ENCODE data around the gene EEA1. TPM values are rescaled to one million over a fixed set of nuclear protein-coding genes. Genes with fewer than 3 reads are reported as not detected.

The EEA1 gene
- total RNA-seq, 6 donors from 2014 or later = 10.2 to 33.5 (median 22.8) TPM

DNA sequence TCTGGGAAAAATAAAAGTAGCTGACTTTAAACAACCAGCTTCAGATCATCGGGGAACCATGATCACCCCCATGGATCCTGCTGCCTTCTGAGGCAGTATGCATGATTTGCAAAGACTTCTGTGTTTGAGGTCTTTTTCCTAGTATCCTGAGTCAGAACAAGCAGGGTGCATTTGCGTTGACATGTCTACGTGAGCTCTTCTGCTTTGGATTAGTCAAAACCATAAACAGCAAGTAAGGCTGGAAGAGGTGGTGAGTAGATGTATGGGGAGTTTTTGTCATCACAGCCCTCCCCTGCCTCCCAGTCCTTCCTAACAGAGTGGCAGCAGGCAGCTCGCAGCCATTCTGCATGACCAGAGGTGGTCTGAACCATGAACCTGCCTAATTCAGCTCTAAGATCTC lies 202.2 kb downstream of the EEA1 start:
- H3K9me3 ChIP-seq = peaks cover 0 to 6% (median 2%) of the 10 kb centered on the region in 4 donors
- no peaks in the 10 kb centered on the region for H3K27me3 ChIP-seq
- no peaks in the 10 kb centered on the region for H3K4me1 ChIP-seq
- 86% methylated on average over 4 of the region's 4 CpGs for WGBS, 2 donors
- TF ChIP-seq EP300 (IDR thresholded peaks at IDR 0.05) = no peak
- TF ChIP-seq POLR2A (IDR thresholded peaks at IDR 0.05) = no peak
- no peak for TF ChIP-seq POLR2AphosphoS5 (IDR thresholded peaks at IDR 0.05)
- TF ChIP-seq CTCF (IDR thresholded peaks at IDR 0.05) = no peak
- ATAC-seq (ENCODE audit: low FRiP score in 2 of 2) = no peak
- H3K4me3 ChIP-seq = no peak overlapping the region
- no peaks in the 10 kb centered on the region for H3K36me3 ChIP-seq
- H3K27ac ChIP-seq = no peak overlapping the region
- DNase-seq = no peak

GRCh38 chr12:92722897-92723296 lies 206.2 kb downstream of the EEA1 start:
- WGBS, 2 donors = 85 to 90% methylated on average over 3 of the region's 3 CpGs
- no peak overlapping the region for H3K4me3 ChIP-seq
- no peak for ATAC-seq (ENCODE audit: low FRiP score in 2 of 2)
- TF ChIP-seq EP300 (IDR thresholded peaks at IDR 0.05) = no peak
- TF ChIP-seq POLR2A (IDR thresholded peaks at IDR 0.05) = no peak
- TF ChIP-seq POLR2AphosphoS5 (IDR thresholded peaks at IDR 0.05) = no peak
- no peak for TF ChIP-seq CTCF (IDR thresholded peaks at IDR 0.05)
- H3K4me1 ChIP-seq = peaks cover 0 to 5% (median 2%) of the 10 kb centered on the region in 4 donors
- no peak for DNase-seq
- no peaks in the 10 kb centered on the region for H3K36me3 ChIP-seq
- H3K27me3 ChIP-seq = no peaks in the 10 kb centered on the region
- no peak overlapping the region for H3K27ac ChIP-seq
- peaks cover 0 to 6% (median 2%) of the 10 kb centered on the region in 4 donors for H3K9me3 ChIP-seq

GRCh38 chr12:92721656-92722055 lies 207.4 kb downstream of the EEA1 start:
- Histone ChIP-seq H3K9me3 (peaks cover 0 to 6% (median 2%) of the 10 kb centered on the region in 4 donors), H3K27me3 (no peaks in the 10 kb centered on the region), H3K4me3 (no peak overlapping the region), H3K36me3 (no peaks in the 10 kb centered on the region), H3K4me1 (peaks cover 0 to 5% (median 2%) of the 10 kb centered on the region in 4 donors), H3K27ac (no peak overlapping the region)
- 44 to 63% methylated on average over 1 of the region's 1 CpG for WGBS, 2 donors
- DNase-seq (no peak), ATAC-seq (ENCODE audit: low FRiP score in 2 of 2) (no peak)
- TF ChIP-seq POLR2AphosphoS5 (IDR thresholded peaks at IDR 0.05) (no peak), POLR2A (IDR thresholded peaks at IDR 0.05) (no peak), CTCF (IDR thresholded peaks at IDR 0.05) (no peak), EP300 (IDR thresholded peaks at IDR 0.05) (no peak)

DNA sequence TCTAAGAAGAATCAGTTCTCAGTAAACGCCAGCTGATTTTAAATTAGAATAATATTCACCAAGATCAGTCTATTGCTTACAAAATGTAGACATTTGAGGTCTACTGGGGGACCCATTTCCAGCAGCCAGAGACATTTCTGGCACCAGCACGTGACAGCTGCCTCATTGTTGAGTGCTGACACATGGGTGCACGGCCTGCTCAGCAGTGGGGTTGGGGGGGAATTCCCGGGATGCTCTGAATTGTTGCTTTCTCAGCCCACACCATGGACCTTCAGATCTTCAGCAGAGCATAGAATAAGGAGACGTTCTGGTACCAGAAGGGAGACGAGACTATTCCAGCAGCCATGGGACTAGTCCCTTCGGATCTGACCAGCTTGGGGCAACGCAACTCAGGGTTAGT lies 208.0 kb downstream of the EEA1 start:
- Histone ChIP-seq H3K4me3 (no peak overlapping the region), H3K27ac (no peak overlapping the region), H3K9me3 (peaks cover 0 to 6% (median 2%) of the 10 kb centered on the region in 4 donors), H3K4me1 (peaks cover 0 to 5% (median 2%) of the 10 kb centered on the region in 4 donors), H3K27me3 (no peaks in the 10 kb centered on the region), H3K36me3 (no peaks in the 10 kb centered on the region)
- 82 to 94% methylated on average over 3 to 8 of the region's 8 CpGs for WGBS, 2 donors
- no peak for TF ChIP-seq POLR2AphosphoS5 (IDR thresholded peaks at IDR 0.05)
- TF ChIP-seq EP300 (IDR thresholded peaks at IDR 0.05) = no peak
- no peak for TF ChIP-seq POLR2A (IDR thresholded peaks at IDR 0.05)
- TF ChIP-seq CTCF (IDR thresholded peaks at IDR 0.05) = no peak
- DNase-seq = no peak
- ATAC-seq (ENCODE audit: low FRiP score in 2 of 2) = no peak

Small RNA genes lying within 50 kb of the gene (small RNA-seq; reads per million reads assigned to genes)
- 0 to 0.66 (median 0) reads per million in 4 donors for gene RNU6-1329P

Other genes with a start within 250 kb of the EEA1 start
- gene PLEKHG7, start 226.3 kb downstream of the EEA1 start, total RNA-seq = 10 to 100 TPM in 2 of 6 donors, 1 to 10 TPM in 2, under 1 TPM in 1, not detected in 1; 0.91 to 15.9 (median 2.0) TPM